GM12891 (cell line): ENCODE measurements around the gene MKNK2.

Experiments
- POLR2A ChIP-seq: IDR thresholded peaks from 2 replicates; pipeline ENCODE4 v1.6.1; 2011; ENCODE audit warnings: low read depth, low read length, control low read depth
- POLR2AphosphoS5 ChIP-seq: IDR thresholded peaks from 2 replicates; pipeline ENCODE4 v1.6.1; 2011; ENCODE audit warnings: low read depth, low read length, control low read depth
- TAF1 ChIP-seq: IDR thresholded peaks from 2 replicates; pipeline ENCODE4 v1.6.1; 2011; ENCODE audit warnings: low read depth, low read length, control low read depth

DNA sequence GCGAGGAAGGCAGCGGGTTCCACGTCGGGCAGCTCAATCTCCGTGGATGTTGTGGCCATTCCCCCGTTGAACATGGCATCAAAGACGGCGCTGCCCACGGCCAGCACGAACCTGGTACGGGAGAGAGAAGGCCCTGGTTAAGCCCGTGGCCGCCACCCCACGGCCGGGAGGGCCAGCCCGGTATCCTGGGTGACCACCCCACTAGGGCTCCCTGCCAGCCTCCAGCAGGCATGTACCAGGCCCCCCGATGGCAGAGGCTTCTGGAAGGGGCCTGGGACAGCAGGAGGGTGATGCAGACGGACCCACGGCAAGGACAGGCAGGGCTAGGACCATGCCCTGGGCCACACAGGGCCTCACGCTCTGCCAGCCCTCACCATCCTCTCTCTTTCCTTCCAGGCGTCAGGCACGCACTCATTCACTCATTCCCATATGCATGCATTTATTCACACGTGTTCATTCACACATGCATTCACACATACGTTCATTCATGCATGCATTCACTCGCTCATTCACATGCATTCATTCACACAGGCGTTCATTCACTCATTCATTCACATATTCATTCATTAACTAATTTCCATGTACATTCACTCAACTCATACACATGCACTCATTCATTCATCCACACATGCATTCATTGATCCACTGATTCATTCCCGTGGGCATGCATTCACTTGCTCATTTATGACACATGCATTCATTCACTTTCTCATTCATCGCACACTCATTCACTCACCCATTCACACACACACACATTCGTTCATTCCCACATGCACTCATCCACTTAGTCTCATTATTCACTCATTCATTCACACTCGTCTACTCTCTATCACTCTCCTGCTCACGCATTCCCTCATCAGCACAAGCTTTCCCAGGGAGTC is 53.5 kb downstream of the MKNK2 start:
- TF ChIP-seq POLR2A, result no peak
- no peak for TF ChIP-seq POLR2AphosphoS5
- no peak for TF ChIP-seq TAF1
